Activated naive CD4-positive, alpha-beta T cell treated with anti-CD3 and anti-CD28 coated beads for 36 hours (primary cell): ENCODE results near the gene PLPPR4. TPM values are rescaled to one million over a fixed set of nuclear protein-coding genes. Genes with fewer than 3 reads are reported as not detected.

ENCODE experiments used
- CTCF ChIA-PET: fragments of 350-600 bp; sonication (Branson Sonifier 250); formaldehyde crosslinking; loops from one replicate; lab custom pipeline; 2021; ENCODE audit warnings: antibody characterized with exemption; lab: Charles Lee
- DNase-seq: peaks from one replicate; pipeline ENCODE4 v3.0.0-alpha.2; 2020
- H3K27ac Mint-ChIP-seq: one replicate; pipeline ENCODE4 v1.8.0; 2021; ENCODE audit warnings: mild to moderate bottlenecking, mixed read lengths
- H3K27me3 Mint-ChIP-seq: one replicate; pipeline ENCODE4 v1.8.0; 2021; ENCODE audit warnings: low read depth, mixed read lengths
- H3K36me3 Mint-ChIP-seq: one replicate; pipeline ENCODE4 v1.8.0; 2021; ENCODE audit warnings: low read depth, mixed read lengths
- H3K4me1 Mint-ChIP-seq: one replicate; pipeline ENCODE4 v1.8.0; 2021; ENCODE audit warnings: low read depth, mixed read lengths
- H3K4me3 Mint-ChIP-seq: one replicate; pipeline ENCODE4 v1.8.0; 2021; ENCODE audit warnings: mild to moderate bottlenecking, moderate library complexity, mixed read lengths
- H3K9me3 Mint-ChIP-seq: one replicate; pipeline ENCODE4 v1.8.0; 2021; ENCODE audit warnings: mixed read lengths
- intact Hi-C: fragments of 100-400 bp; cut with micrococcal nuclease; formaldehyde crosslinking; loops from one replicate; pipeline ENCODE4 v1.15.1; 2023
- total RNA-seq, 2 experiments: library from RNA; stranded (reverse); gene quantifications; one replicate each; pipeline ENCODE4 v1.2.3, GENCODE V29; 2021

PLPPR4 gene
- total RNA-seq: not detected

GRCh38 chr1:99264201-99265021, at the start of gene PLPPR4:
PLPPR4 (plus strand) TSS chr1:99264492; CDS start chr1:99264594, 102 bp downstream.
- Mint-ChIP-seq H3K27ac (no peak within 1 kb of the TSS), H3K9me3 (no peaks in the 10 kb centered on the region), H3K4me3 (peak within 1 kb of the TSS; percentile 11), H3K36me3 (no peaks in the 10 kb centered on the region), H3K27me3 (peaks cover 44% of the 10 kb centered on the region), H3K4me1 (peaks cover 8% of the 10 kb centered on the region)
- CTCF ChIA-PET: interaction anchor here (0.6 kb wide), 1 partner anchor 1441 kb away, joined by 6 read pairs; no protein-coding TSS in a partner anchor
- peak; percentile 17 for DNase-seq
- intact Hi-C loops: no loop called here

- peaks cover 3% of the 10 kb centered on the region for H3K27me3 Mint-ChIP-seq
- H3K4me3 Mint-ChIP-seq: no peak overlapping the region
- peaks cover 2% of the 10 kb centered on the region for H3K4me1 Mint-ChIP-seq
- H3K9me3 Mint-ChIP-seq: no peaks in the 10 kb centered on the region
- H3K27ac Mint-ChIP-seq: no peak overlapping the region
- intact Hi-C loops: no loop called here
- CTCF ChIA-PET: no interaction called here
- DNase-seq: no peak
- H3K36me3 Mint-ChIP-seq: no peaks in the 10 kb centered on the region
Measured at GRCh38 chr1:99216956-99217355, 47.3 kb upstream of the PLPPR4 start.

- no peak overlapping the region for H3K27ac Mint-ChIP-seq
- H3K4me3 Mint-ChIP-seq: no peak overlapping the region
- peaks cover 5% of the 10 kb centered on the region for H3K27me3 Mint-ChIP-seq
- no peak for DNase-seq
- H3K36me3 Mint-ChIP-seq: no peaks in the 10 kb centered on the region
- intact Hi-C loops: no loop called here
- no peaks in the 10 kb centered on the region for H3K9me3 Mint-ChIP-seq
- CTCF ChIA-PET: no interaction called here
- peaks cover 2% of the 10 kb centered on the region for H3K4me1 Mint-ChIP-seq
Measured at GRCh38 chr1:99217599-99217998, 46.7 kb upstream of the PLPPR4 start.

GRCh38 chr1:99218572-99218971, 45.7 kb upstream of the PLPPR4 start:
- H3K4me1 Mint-ChIP-seq: peaks cover 2% of the 10 kb centered on the region
- intact Hi-C loops: no loop called here
- CTCF ChIA-PET: no interaction called here
- DNase-seq: no peak
- peaks cover 5% of the 10 kb centered on the region for H3K27me3 Mint-ChIP-seq
- no peaks in the 10 kb centered on the region for H3K36me3 Mint-ChIP-seq
- H3K27ac Mint-ChIP-seq: no peak overlapping the region
- no peaks in the 10 kb centered on the region for H3K9me3 Mint-ChIP-seq
- H3K4me3 Mint-ChIP-seq: no peak overlapping the region

GRCh38 chr1:99218999-99219398, 45.3 kb upstream of the PLPPR4 start:
- no peak overlapping the region for H3K4me3 Mint-ChIP-seq
- no peaks in the 10 kb centered on the region for H3K9me3 Mint-ChIP-seq
- H3K4me1 Mint-ChIP-seq: peaks cover 2% of the 10 kb centered on the region
- DNase-seq: no peak
- H3K27ac Mint-ChIP-seq: no peak overlapping the region
- intact Hi-C loops: no loop called here
- H3K36me3 Mint-ChIP-seq: no peaks in the 10 kb centered on the region
- CTCF ChIA-PET: no interaction called here
- H3K27me3 Mint-ChIP-seq: peaks cover 5% of the 10 kb centered on the region

- intact Hi-C loops: no loop called here
- H3K36me3 Mint-ChIP-seq: no peaks in the 10 kb centered on the region
- CTCF ChIA-PET: no interaction called here
- H3K9me3 Mint-ChIP-seq: no peaks in the 10 kb centered on the region
- no peak for DNase-seq
- H3K27me3 Mint-ChIP-seq: peaks cover 6% of the 10 kb centered on the region
- no peak overlapping the region for H3K27ac Mint-ChIP-seq
- no peaks in the 10 kb centered on the region for H3K4me1 Mint-ChIP-seq
- H3K4me3 Mint-ChIP-seq: no peak overlapping the region
Measured at GRCh38 chr1:99227056-99227897, 37.0 kb upstream of the PLPPR4 start.

- CTCF ChIA-PET: no interaction called here
- intact Hi-C loops: no loop called here
- DNase-seq: no peak
- H3K9me3 Mint-ChIP-seq: no peaks in the 10 kb centered on the region
- H3K4me3 Mint-ChIP-seq: no peak overlapping the region
- H3K4me1 Mint-ChIP-seq: no peaks in the 10 kb centered on the region
- H3K36me3 Mint-ChIP-seq: no peaks in the 10 kb centered on the region
- H3K27me3 Mint-ChIP-seq: peaks cover 4% of the 10 kb centered on the region
- H3K27ac Mint-ChIP-seq: no peak overlapping the region
Measured at GRCh38 chr1:99228153-99228552, 36.1 kb upstream of the PLPPR4 start.

- H3K4me3 Mint-ChIP-seq: no peak overlapping the region
- peaks cover 4% of the 10 kb centered on the region for H3K27me3 Mint-ChIP-seq
- intact Hi-C loops: no loop called here
- CTCF ChIA-PET: no interaction called here
- DNase-seq: no peak
- no peaks in the 10 kb centered on the region for H3K36me3 Mint-ChIP-seq
- H3K4me1 Mint-ChIP-seq: no peaks in the 10 kb centered on the region
- no peaks in the 10 kb centered on the region for H3K9me3 Mint-ChIP-seq
- H3K27ac Mint-ChIP-seq: no peak overlapping the region
Measured at GRCh38 chr1:99229122-99229521, 35.2 kb upstream of the PLPPR4 start.

- H3K27me3 Mint-ChIP-seq: no peaks in the 10 kb centered on the region
Measured at GRCh38 chr1:99230695-99231094, 33.6 kb upstream of the PLPPR4 start.

GRCh38 chr1:99232172-99232571, 32.1 kb upstream of the PLPPR4 start:
- DNase-seq: no peak
- intact Hi-C loops: no loop called here
- Mint-ChIP-seq H3K27me3 (no peaks in the 10 kb centered on the region), H3K9me3 (no peaks in the 10 kb centered on the region), H3K27ac (no peak overlapping the region), H3K4me3 (no peak overlapping the region), H3K36me3 (no peaks in the 10 kb centered on the region), H3K4me1 (no peaks in the 10 kb centered on the region)
- CTCF ChIA-PET: interaction anchor here (0.6 kb wide), 1 partner anchor 483 kb away, joined by 3 read pairs; no protein-coding TSS in a partner anchor

More at GRCh38 chr1:99230695-99231094, 33.6 kb upstream of the PLPPR4 start:
- no peaks in the 10 kb centered on the region for H3K9me3 Mint-ChIP-seq
- no peak overlapping the region for H3K27ac Mint-ChIP-seq
- no peaks in the 10 kb centered on the region for H3K36me3 Mint-ChIP-seq
- H3K4me3 Mint-ChIP-seq: no peak overlapping the region
- CTCF ChIA-PET: no interaction called here
- intact Hi-C loops: no loop called here
- H3K4me1 Mint-ChIP-seq: no peaks in the 10 kb centered on the region
- DNase-seq: no peak

GRCh38 chr1:99233446-99233845, 30.8 kb upstream of the PLPPR4 start:
- CTCF ChIA-PET: interaction anchor here (1.6 kb wide), 1 partner anchor 10 kb away, joined by 3 read pairs; no protein-coding TSS in a partner anchor
- Mint-ChIP-seq H3K4me3 (no peak overlapping the region), H3K27me3 (peaks cover 2% of the 10 kb centered on the region), H3K4me1 (no peaks in the 10 kb centered on the region), H3K27ac (no peak overlapping the region), H3K9me3 (no peaks in the 10 kb centered on the region), H3K36me3 (no peaks in the 10 kb centered on the region)
- no peak for DNase-seq
- intact Hi-C loops: no loop called here

GRCh38 chr1:99236756-99237155, 27.5 kb upstream of the PLPPR4 start:
- no peak overlapping the region for H3K27ac Mint-ChIP-seq
- H3K27me3 Mint-ChIP-seq: peaks cover 4% of the 10 kb centered on the region
- intact Hi-C loops: no loop called here
- CTCF ChIA-PET: no interaction called here
- H3K36me3 Mint-ChIP-seq: no peaks in the 10 kb centered on the region
- H3K4me3 Mint-ChIP-seq: no peak overlapping the region
- H3K4me1 Mint-ChIP-seq: no peaks in the 10 kb centered on the region
- H3K9me3 Mint-ChIP-seq: no peaks in the 10 kb centered on the region
- DNase-seq: no peak
